Measurements from ENCODE around the gene HDAC4. TPM values are rescaled to one million over a fixed set of nuclear protein-coding genes. Genes with fewer than 3 reads are reported as not detected.

Gene HDAC4
- total RNA-seq, 2 donors from 2014 or later = 9.3 to 139 TPM

DNA sequence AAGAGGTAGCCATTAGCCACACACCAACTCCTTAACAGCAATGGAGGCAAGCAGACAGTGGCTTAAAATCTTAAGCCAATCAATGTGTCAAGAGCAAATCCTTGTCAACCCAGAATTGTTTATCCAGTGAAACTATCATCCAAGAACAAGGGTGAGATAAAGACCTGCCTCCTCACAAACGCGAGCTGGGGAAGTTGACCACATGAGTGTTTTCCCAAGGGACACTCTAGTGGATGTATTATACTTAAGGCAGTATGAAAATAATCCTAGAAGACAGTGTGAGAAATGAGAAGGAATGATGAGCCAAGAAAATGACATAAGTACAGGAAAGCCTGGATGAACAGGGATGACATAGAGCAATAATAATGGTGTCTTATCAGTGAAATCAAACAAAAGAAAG lies 343.3 kb downstream of the HDAC4 start:
- no peaks in the 10 kb centered on the region for H3K9me3 ChIP-seq
- no peak overlapping the region for H3K27ac ChIP-seq
- ATAC-seq (no peak), DNase-seq (no peak)
- 78% methylated on average over 2 of the region's 2 CpGs for WGBS, 2 donors
- H3K36me3 ChIP-seq (replicated peaks in 1 of 2; ENCODE audit: insufficient read depth in 1 of 2, low read depth in 2 of 2) = peaks cover 4 to 16% of the 10 kb centered on the region in 2 donors
- H3K27me3 ChIP-seq = no peaks in the 10 kb centered on the region
- intact Hi-C loops (cut with DNase I) = no loop called here
- H3K4me3 ChIP-seq = no peak overlapping the region
- H3K4me1 ChIP-seq = no peaks in the 10 kb centered on the region
- no peak for TF ChIP-seq POLR2A (IDR thresholded peaks at IDR 0.05)
- TF ChIP-seq, protein P1, sequence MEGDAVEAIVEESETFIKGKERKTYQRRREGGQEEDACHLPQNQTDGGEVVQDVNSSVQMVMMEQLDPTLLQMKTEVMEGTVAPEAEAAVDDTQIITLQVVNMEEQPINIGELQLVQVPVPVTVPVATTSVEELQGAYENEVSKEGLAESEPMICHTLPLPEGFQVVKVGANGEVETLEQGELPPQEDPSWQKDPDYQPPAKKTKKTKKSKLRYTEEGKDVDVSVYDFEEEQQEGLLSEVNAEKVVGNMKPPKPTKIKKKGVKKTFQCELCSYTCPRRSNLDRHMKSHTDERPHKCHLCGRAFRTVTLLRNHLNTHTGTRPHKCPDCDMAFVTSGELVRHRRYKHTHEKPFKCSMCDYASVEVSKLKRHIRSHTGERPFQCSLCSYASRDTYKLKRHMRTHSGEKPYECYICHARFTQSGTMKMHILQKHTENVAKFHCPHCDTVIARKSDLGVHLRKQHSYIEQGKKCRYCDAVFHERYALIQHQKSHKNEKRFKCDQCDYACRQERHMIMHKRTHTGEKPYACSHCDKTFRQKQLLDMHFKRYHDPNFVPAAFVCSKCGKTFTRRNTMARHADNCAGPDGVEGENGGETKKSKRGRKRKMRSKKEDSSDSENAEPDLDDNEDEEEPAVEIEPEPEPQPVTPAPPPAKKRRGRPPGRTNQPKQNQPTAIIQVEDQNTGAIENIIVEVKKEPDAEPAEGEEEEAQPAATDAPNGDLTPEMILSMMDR (IDR thresholded peaks at IDR 0.05) = no peak

DNA sequence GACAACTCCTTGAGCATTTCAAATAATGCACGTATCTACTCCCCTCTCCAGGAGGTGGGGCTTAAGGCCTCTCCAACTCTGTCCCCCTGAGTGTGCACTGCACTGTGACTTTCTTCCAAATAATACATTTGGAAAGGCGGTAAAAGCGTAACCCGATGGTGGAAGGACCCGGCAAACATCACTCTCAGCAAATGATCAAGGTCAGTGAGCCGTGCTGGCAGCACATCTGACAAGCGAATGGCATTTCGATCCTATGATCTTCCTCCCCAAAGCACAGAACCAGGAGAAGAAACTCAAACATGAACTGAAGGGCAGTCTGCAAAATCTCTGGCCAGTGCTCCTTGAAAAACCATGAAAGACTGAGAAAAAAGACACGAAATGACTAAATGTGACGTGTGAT lies 344.2 kb downstream of the HDAC4 start:
- Histone ChIP-seq H3K4me1 (no peaks in the 10 kb centered on the region), H3K4me3 (no peak overlapping the region), H3K9me3 (no peaks in the 10 kb centered on the region), H3K27me3 (no peaks in the 10 kb centered on the region), H3K36me3 (replicated peaks in 1 of 2; ENCODE audit: insufficient read depth in 1 of 2, low read depth in 2 of 2) (peaks cover 4 to 16% of the 10 kb centered on the region in 2 donors), H3K27ac (no peak overlapping the region)
- ATAC-seq = no peak
- 93 to 94% methylated on average over 10 of the region's 10 CpGs for WGBS, 2 donors
- no peak for DNase-seq
- intact Hi-C loops (cut with DNase I) = no loop called here
- TF ChIP-seq POLR2A (IDR thresholded peaks at IDR 0.05) = no peak
- TF ChIP-seq, protein P1 (IDR thresholded peaks at IDR 0.05) = no peak

DNA sequence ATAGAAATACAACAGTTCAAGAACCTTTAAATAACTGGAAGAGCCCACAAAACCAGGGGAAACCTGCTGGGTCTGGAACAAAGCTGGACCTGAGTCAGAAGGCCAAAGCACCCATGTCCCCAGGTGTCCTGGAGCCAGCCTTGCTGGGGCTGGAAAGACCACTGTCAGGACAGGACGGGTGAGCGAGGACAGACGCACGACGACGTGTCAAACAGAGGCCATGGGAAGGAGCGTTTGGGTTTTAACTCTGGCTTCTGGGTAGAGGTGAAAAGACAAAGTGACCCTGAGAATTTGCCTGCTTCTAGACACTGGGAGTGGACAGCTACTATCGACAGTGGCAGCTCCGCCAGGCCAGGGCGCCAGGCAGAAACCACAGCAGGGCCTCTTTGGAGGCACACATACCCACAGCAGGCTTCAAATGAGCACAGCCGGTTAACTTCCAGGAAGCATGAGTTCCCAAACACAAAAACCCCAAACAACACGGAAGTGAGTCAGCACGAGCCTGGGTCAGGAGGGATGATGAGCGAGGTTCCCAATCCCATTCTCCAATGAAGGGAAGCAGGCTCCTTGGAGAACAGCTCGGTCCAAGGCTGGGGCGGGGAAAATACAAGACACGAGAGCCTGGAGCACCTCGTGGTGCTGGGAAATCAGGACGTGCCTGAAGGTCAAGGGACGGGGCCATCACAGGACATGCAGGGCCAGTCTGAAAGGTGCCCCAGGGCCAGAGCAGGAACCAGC lies 344.9 kb downstream of the HDAC4 start:
- DNase-seq (no peak), ATAC-seq (no peak)
- 91 to 97% methylated on average over 17 to 18 of the region's 20 CpGs for WGBS, 2 donors
- H3K9me3 ChIP-seq = no peaks in the 10 kb centered on the region
- H3K4me3 ChIP-seq = no peak overlapping the region
- H3K36me3 ChIP-seq (replicated peaks in 1 of 2; ENCODE audit: insufficient read depth in 1 of 2, low read depth in 2 of 2) = peaks cover 4 to 16% of the 10 kb centered on the region in 2 donors
- H3K27me3 ChIP-seq = no peaks in the 10 kb centered on the region
- intact Hi-C loops (cut with DNase I) = no loop called here
- H3K4me1 ChIP-seq = no peaks in the 10 kb centered on the region
- TF ChIP-seq, protein P1 (IDR thresholded peaks at IDR 0.05) = no peak
- no peak for TF ChIP-seq POLR2A (IDR thresholded peaks at IDR 0.05)
- H3K27ac ChIP-seq = no peak overlapping the region

DNA sequence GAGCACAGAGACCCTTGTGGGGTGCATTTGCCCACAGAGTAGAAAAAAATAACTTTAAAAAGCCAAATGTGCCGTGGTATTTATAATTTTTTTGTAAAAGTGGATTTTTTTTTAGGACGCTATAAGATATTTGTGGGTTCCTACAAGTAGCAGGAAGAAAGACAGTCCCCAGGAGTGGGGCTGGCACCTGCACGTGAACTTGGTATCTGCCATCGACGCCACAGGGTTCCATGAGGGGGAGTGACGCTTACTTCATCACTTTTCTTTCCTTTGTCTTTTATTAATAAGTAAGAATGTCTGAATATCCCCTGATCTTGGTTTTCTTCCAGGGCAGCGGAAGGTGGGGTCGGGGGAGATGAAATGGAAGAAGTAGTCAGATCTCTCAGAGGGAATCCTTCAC lies 345.9 kb downstream of the HDAC4 start:
- no peak overlapping the region for H3K4me3 ChIP-seq
- DNase-seq (no peak), ATAC-seq (no peak)
- intact Hi-C loops (cut with DNase I) = no loop called here
- 95 to 97% methylated on average over 8 of the region's 8 CpGs for WGBS, 2 donors
- no peak for TF ChIP-seq POLR2A (IDR thresholded peaks at IDR 0.05)
- TF ChIP-seq, protein P1 (IDR thresholded peaks at IDR 0.05) = no peak
- H3K36me3 ChIP-seq (replicated peaks in 1 of 2; ENCODE audit: insufficient read depth in 1 of 2, low read depth in 2 of 2) = peaks cover 4 to 16% of the 10 kb centered on the region in 2 donors
- no peak overlapping the region for H3K27ac ChIP-seq
- H3K4me1 ChIP-seq = no peaks in the 10 kb centered on the region
- H3K9me3 ChIP-seq = no peaks in the 10 kb centered on the region
- H3K27me3 ChIP-seq = no peaks in the 10 kb centered on the region
